Adipose tissue (tissue), 3 donors: ENCODE data around the gene PCBP1. TPM values are rescaled to one million over a fixed set of nuclear protein-coding genes. Genes with fewer than 3 reads are reported as not detected.

Experiments
- polyA plus RNA-seq, 3 donors: library from polyadenylated mRNA; stranded (reverse); fragments of 200-250 nt; gene quantifications; one replicate each; pipeline ENCODE4 v1.2.3, GENCODE V29; 2013
- donor health status: healthy with polysubstance abuse.
- donor health status: Bipolar disorder and iron deficiency.
- donor health status: healthy.

The PCBP1 gene
- polyA plus RNA-seq, 3 donors = 233 to 396 (median 326) TPM

Other genes with a start within 250 kb of the PCBP1 start
- 10 to 100 TPM; 17.9 to 70.9 (median 57.8) TPM for gene SNRNP27, start 193.5 kb upstream of the PCBP1 start, polyA plus RNA-seq
- 10 to 100 TPM in 2 of 3 donors, 1 to 10 TPM in 1; 2.1 to 16.8 (median 13.6) TPM for gene MXD1, start 172.4 kb upstream of the PCBP1 start, polyA plus RNA-seq
- gene ASPRV1, start 125.8 kb upstream of the PCBP1 start, polyA plus RNA-seq = 1 to 10 TPM in 2 of 3 donors, under 1 TPM in 1; 0.40 to 2.4 (median 1.2) TPM
- gene C2orf42, start 103.5 kb downstream of the PCBP1 start, polyA plus RNA-seq = 10 to 100 TPM in 1 of 3 donors, 1 to 10 TPM in 2; 5.4 to 14.2 (median 5.6) TPM
- gene TIA1, start 161.2 kb downstream of the PCBP1 start, polyA plus RNA-seq = 10 to 100 TPM; 20.3 to 28.6 (median 28.1) TPM
- 10 to 100 TPM; 12.7 to 41.2 (median 29.1) TPM for gene PCYOX1, start 170.7 kb downstream of the PCBP1 start, polyA plus RNA-seq
- gene SNRPG, start 206.3 kb downstream of the PCBP1 start, polyA plus RNA-seq = 100 to 1,000 TPM in 2 of 3 donors, 10 to 100 TPM in 1; 55.6 to 174 (median 115) TPM
- gene FAM136A, start 214.6 kb downstream of the PCBP1 start, polyA plus RNA-seq = 10 to 100 TPM; 21.1 to 45.0 (median 23.3) TPM